SU-DHL-6 (cell line): ENCODE data around the gene TRAF4.

Experiments
- H2AFZ ChIP-seq: fragments of 200-600 bp; sonication (generic); 2 replicates; pipeline ENCODE4 v1.6.1; 2014; ENCODE audit warnings: low read depth, mild to moderate bottlenecking, moderate library complexity, mixed read lengths, antibody characterized with exemption, low read length; ENCODE audit not compliant: severe bottlenecking
- H3F3A ChIP-seq: fragments of 200-600 bp; shearing (Covaris generic); 2 replicates; pipeline ENCODE4 v1.6.0; 2016; ENCODE audit warnings: antibody characterized with exemption, mild to moderate bottlenecking; ENCODE audit not compliant: insufficient read depth
- H3K27ac ChIP-seq: fragments of 200-600 bp; sonication (generic); 2 replicates; pipeline ENCODE4 v1.5.1; 2016; ENCODE audit warnings: low read depth, mild to moderate bottlenecking, low read length, moderate library complexity, mixed read lengths
- H3K27me3 ChIP-seq: fragments of 200-600 bp; sonication (generic), shearing (Covaris generic); 2 replicates; pipeline ENCODE4 v1.6.0; 2014; ENCODE audit warnings: mild to moderate bottlenecking, low read length
- H3K36me3 ChIP-seq: fragments of 200-600 bp; sonication (generic); 2 replicates; pipeline ENCODE4 v1.6.1; 2014; ENCODE audit warnings: mild to moderate bottlenecking, low read length, mixed read lengths
- H3K4me2 ChIP-seq: fragments of 300-600, 200-600 bp; shearing (Covaris generic), sonication (generic); 2 replicates; pipeline ENCODE4 v1.6.0; 2014; ENCODE audit warnings: low read length, low read depth, mild to moderate bottlenecking; ENCODE audit not compliant: poor library complexity, severe bottlenecking
- H3K4me3 ChIP-seq: fragments of 200-600 bp; sonication (generic); 2 replicates; pipeline ENCODE4 v1.5.1; 2014; ENCODE audit warnings: antibody characterized with exemption, low read length, mild to moderate bottlenecking, mixed read lengths; ENCODE audit not compliant: insufficient read depth, poor library complexity, severe bottlenecking
- H3K79me2 ChIP-seq: fragments of 200-600 bp; sonication (generic); 2 replicates; pipeline ENCODE4 v1.6.1; 2014; ENCODE audit warnings: mild to moderate bottlenecking, low read length, moderate library complexity; ENCODE audit not compliant: insufficient read depth
- H3K9ac ChIP-seq: fragments of 200-600 bp; sonication (generic); 2 replicates; pipeline ENCODE4 v1.7.0; 2014; ENCODE audit warnings: mild to moderate bottlenecking, low read length
- H3K9me2 ChIP-seq: fragments of 200-600 bp; sonication (generic); replicated peaks from 2 replicates; pipeline ENCODE4 v1.6.1; 2014; ENCODE audit warnings: low read length; ENCODE audit not compliant: insufficient read depth
- H3K9me3 ChIP-seq: fragments of 200-600 bp; sonication (generic); 2 replicates; pipeline ENCODE4 v1.6.1; 2014; ENCODE audit warnings: low read length, mixed read lengths; ENCODE audit not compliant: insufficient read depth
- H4K20me1 ChIP-seq: fragments of 200-600 bp; sonication (generic); 2 replicates; pipeline ENCODE4 v1.6.1; 2014; ENCODE audit warnings: low read depth, mild to moderate bottlenecking, antibody characterized with exemption, low read length, moderate library complexity, mixed read lengths
- CTCF ChIP-seq: fragments of 200-600 bp; sonication (generic); IDR thresholded peaks from one replicate; pipeline ENCODE4 v1.5.1; 2017; ENCODE audit warnings: antibody characterized with exemption, mild to moderate bottlenecking, low read length, moderate library complexity; ENCODE audit not compliant: insufficient read depth, poor library complexity, severe bottlenecking
- EZH2phosphoT487 ChIP-seq: fragments of 200-600 bp; sonication (generic), shearing (Covaris generic); conservative IDR thresholded peaks from 2 replicates; pipeline ENCODE4 v1.6.1; 2018; ENCODE audit warnings: mild to moderate bottlenecking, antibody characterized with exemption, low read length, moderate library complexity, mixed read lengths

TRAF4 gene

GRCh38 chr17:28712705-28713415 is 31.0 kb upstream of the TRAF4 start:
- Histone ChIP-seq H3K9ac (peak overlapping the region; percentile 69; the same call in 1 of the 2 replicates), H3K79me2 (no peaks in the 10 kb centered on the region), H3K9me3 (no peaks in the 10 kb centered on the region), H4K20me1 (no peaks in the 10 kb centered on the region), H3K36me3 (no peaks in the 10 kb centered on the region), H3K4me3 (no peak overlapping the region), H3K27me3 (no peaks in the 10 kb centered on the region), H3F3A (peaks cover 9% of the 10 kb centered on the region; the same call in 1 of the 2 replicates), H3K4me2 (no peak overlapping the region), H2AFZ (peak overlapping the region; percentile 88), H3K9me2 (no peaks in the 10 kb centered on the region), H3K27ac (no peak overlapping the region)
- TF ChIP-seq CTCF = no peak
- no peak for TF ChIP-seq EZH2phosphoT487

- H3K9me2 ChIP-seq = no peaks in the 10 kb centered on the region
- no peaks in the 10 kb centered on the region for H3K36me3 ChIP-seq
- H3K27ac ChIP-seq = no peak overlapping the region
- no peaks in the 10 kb centered on the region for H3K27me3 ChIP-seq
- H3K79me2 ChIP-seq = no peaks in the 10 kb centered on the region
- H3K4me3 ChIP-seq = no peak overlapping the region
- H3K9ac ChIP-seq = no peak overlapping the region
- H4K20me1 ChIP-seq = no peaks in the 10 kb centered on the region
- no peaks in the 10 kb centered on the region for H3K9me3 ChIP-seq
- peaks cover 9% of the 10 kb centered on the region; the same call in 1 of the 2 replicates for H3F3A ChIP-seq
- H2AFZ ChIP-seq = no peak overlapping the region
- no peak overlapping the region for H3K4me2 ChIP-seq
- TF ChIP-seq EZH2phosphoT487 = no peak
- TF ChIP-seq CTCF = no peak
Observed at GRCh38 chr17:28714281-28714680, 29.5 kb upstream of the TRAF4 start.

- H3K36me3 ChIP-seq = no peaks in the 10 kb centered on the region; the same call in 1 of the 2 replicates
Observed at GRCh38 chr17:28715217-28715616, 28.6 kb upstream of the TRAF4 start.

More at GRCh38 chr17:28715217-28715616, 28.6 kb upstream of the TRAF4 start:
- H3K79me2 ChIP-seq = peaks cover 5% of the 10 kb centered on the region
- H3K27ac ChIP-seq = no peak overlapping the region
- no peaks in the 10 kb centered on the region for H3K9me2 ChIP-seq
- no peak for TF ChIP-seq EZH2phosphoT487
- TF ChIP-seq CTCF = no peak
- H3K4me3 ChIP-seq = no peak overlapping the region
- no peaks in the 10 kb centered on the region for H3K9me3 ChIP-seq
- H3K27me3 ChIP-seq = no peaks in the 10 kb centered on the region
- H4K20me1 ChIP-seq = no peaks in the 10 kb centered on the region
- no peak overlapping the region for H3K4me2 ChIP-seq
- peaks cover 11% of the 10 kb centered on the region for H3F3A ChIP-seq
- H2AFZ ChIP-seq = no peak overlapping the region
- H3K9ac ChIP-seq = no peak overlapping the region
